H1 (cell line): ENCODE measurements around the gene INPP4A. TPM values are rescaled to one million over a fixed set of nuclear protein-coding genes. Genes with fewer than 3 reads are reported as not detected.

ENCODE experiments used
- CTCF ChIA-PET: fragments of 300-600 bp; sonication (Branson Sonifier 250); formaldehyde crosslinking; loops from one replicate; lab custom pipeline; 2021; ENCODE audit not compliant: partially characterized antibody; lab: Charles Lee
- POLR2A ChIA-PET: fragments of 300-600 bp; sonication (Branson Sonifier 250); formaldehyde crosslinking; loops from one replicate; lab custom pipeline; 2021; ENCODE audit warnings: inconsistent platforms; ENCODE audit not compliant: partially characterized antibody; lab: Charles Lee
- DNase-seq, 2 experiments: peaks; one replicate each; pipeline versions ENCODE4 v3.0.0 to v3.0.0-alpha.2; 2010 to 2022; ENCODE audit warnings: low spot score in 2 of 2, low read depth in 1 of 2, mixed read lengths in 1 of 2
- FAIRE-seq: peaks from 2 replicates; lab custom pipeline; 2011; peaks lifted over from hg19 to GRCh38; lab: Jason Lieb, UNC
- H2AFZ ChIP-seq: 2 replicates; pipeline ENCODE4 v1.8.1; 2012; ENCODE audit warnings: low read length, inconsistent platforms
- H2AK5ac ChIP-seq: 2 replicates; pipeline ENCODE4 v1.6.1; 2013; ENCODE audit warnings: low read depth, low read length
- H2BK120ac ChIP-seq: replicated peaks from 2 replicates; pipeline ENCODE3; 2013; ENCODE audit warnings: low read depth, low read length, inconsistent platforms
- H2BK12ac ChIP-seq: 2 replicates; pipeline ENCODE4 v1.6.1; 2013; ENCODE audit warnings: low read depth, low read length
- H2BK15ac ChIP-seq: 2 replicates; pipeline ENCODE4 v1.6.1; 2013; ENCODE audit warnings: low read length
- H2BK20ac ChIP-seq: 2 replicates; pipeline ENCODE4 v1.6.1; 2013; ENCODE audit warnings: low read length
- H2BK5ac ChIP-seq: 2 replicates; pipeline ENCODE4 v1.6.1; 2013; ENCODE audit warnings: low read depth, low read length
- H3K14ac ChIP-seq: 2 replicates; pipeline ENCODE4 v1.6.1; 2013; ENCODE audit warnings: inconsistent platforms; ENCODE audit not compliant: insufficient read length
- H3K18ac ChIP-seq: 2 replicates; pipeline ENCODE4 v1.6.1; 2013; ENCODE audit warnings: low read length; ENCODE audit errors: extremely low read depth
- H3K23ac ChIP-seq: 2 replicates; pipeline ENCODE4 v1.6.1; 2013; ENCODE audit warnings: inconsistent platforms; ENCODE audit not compliant: insufficient read length
- H3K23me2 ChIP-seq: 2 replicates; pipeline ENCODE4 v1.6.1; 2013; ENCODE audit warnings: low read depth, low read length
- H3K27ac ChIP-seq: 2 replicates; pipeline ENCODE4 v1.6.1; 2011; ENCODE audit warnings: low read depth, low read length, inconsistent platforms
- H3K27me3 ChIP-seq, 4 experiments: replicated peaks in 1 of 4; 1 replicate in 1 of 4; 2 replicates in 3 of 4; pipeline versions ENCODE4 v1.6.1 to v1.8.1; 2011 to 2013; ENCODE audit warnings: low read length in 3 of 4, mild to moderate bottlenecking in 3 of 4, inconsistent platforms in 2 of 4, mixed read lengths in 2 of 4, moderate library complexity in 1 of 4; ENCODE audit not compliant: control insufficient read depth in 3 of 4, insufficient read depth in 3 of 4; ENCODE audit errors: extremely low read depth in 1 of 4
- H3K36me3 ChIP-seq, 4 experiments: 2 replicates each; pipeline versions ENCODE4 v1.6.1 to v1.8.1; 2011 to 2013; ENCODE audit warnings: mild to moderate bottlenecking in 4 of 4, low read length in 3 of 4, moderate library complexity in 2 of 4, control low read depth in 1 of 4, inconsistent platforms in 1 of 4; ENCODE audit not compliant: insufficient read depth in 4 of 4, control insufficient read depth in 2 of 4
- H3K4ac ChIP-seq: replicated peaks from 2 replicates; pipeline ENCODE3; 2013; ENCODE audit warnings: low read length, low read depth, mixed read lengths, inconsistent platforms; ENCODE audit not compliant: insufficient read length
- H3K4me1 ChIP-seq, 4 experiments: replicated peaks in 1 of 4; 1 replicate in 1 of 4; 2 replicates in 3 of 4; pipeline versions ENCODE4 v1.6.1 to v1.8.1; 2011 to 2013; ENCODE audit warnings: low read length in 3 of 4, inconsistent platforms in 2 of 4, mixed read lengths in 1 of 4; ENCODE audit not compliant: insufficient read depth in 4 of 4, control insufficient read depth in 3 of 4
- H3K4me2 ChIP-seq, 2 experiments: 2 replicates each; pipeline versions ENCODE4 v1.6.1 to v1.8.1; 2011 to 2013; ENCODE audit warnings: low read depth in 2 of 2, low read length in 2 of 2, control low read depth in 1 of 2, inconsistent platforms in 1 of 2, mild to moderate bottlenecking in 1 of 2; ENCODE audit not compliant: insufficient read depth in 1 of 2
- H3K4me3 ChIP-seq, 4 experiments: fragments of 200-600, 300-600 bp in 1 of 4; sonication (generic), shearing (Covaris generic), sonication (Bioruptor Twin) in 1 of 4; 2 replicates each; pipeline versions ENCODE4 v1.5.1 to v1.8.1; 2011 to 2016; ENCODE audit warnings: low read length in 4 of 4, low read depth in 3 of 4, control low read depth in 2 of 4, inconsistent platforms in 2 of 4, mild to moderate bottlenecking in 2 of 4, mixed read lengths in 1 of 4, moderate library complexity in 1 of 4; ENCODE audit not compliant: insufficient read depth in 2 of 4; ENCODE audit errors: extremely low read depth in 1 of 4
- H3K56ac ChIP-seq: replicated peaks from 2 replicates; pipeline ENCODE3; 2013; ENCODE audit warnings: low read depth, mild to moderate bottlenecking, mixed read lengths, low read length, inconsistent platforms; ENCODE audit not compliant: insufficient read length
- H3K79me1 ChIP-seq: 2 replicates; pipeline ENCODE4 v1.6.1; 2013; ENCODE audit warnings: low read depth, low read length, control low read depth
- H3K79me2 ChIP-seq, 2 experiments: 2 replicates each; pipeline versions ENCODE4 v1.6.1 to v1.8.1; 2012 to 2013; ENCODE audit warnings: low read length in 2 of 2, mild to moderate bottlenecking in 2 of 2, inconsistent platforms in 1 of 2; ENCODE audit not compliant: insufficient read depth in 2 of 2, control insufficient read depth in 1 of 2
- H3K9ac ChIP-seq, 4 experiments: replicated peaks in 1 of 4; 1 replicate in 1 of 4; 2 replicates in 3 of 4; pipeline versions ENCODE4 v1.6.1 to v1.8.1; 2011 to 2013; ENCODE audit warnings: low read depth in 3 of 4, low read length in 3 of 4, control low read depth in 2 of 4, mild to moderate bottlenecking in 2 of 4, moderate library complexity in 2 of 4, inconsistent platforms in 1 of 4; ENCODE audit errors: extremely low read depth in 1 of 4
- H3K9me3 ChIP-seq, 2 experiments: 2 replicates each; pipeline versions ENCODE4 v1.6.1 to v1.8.1; 2012 to 2013; ENCODE audit warnings: mild to moderate bottlenecking in 2 of 2, moderate library complexity in 2 of 2, control low read depth in 1 of 2, inconsistent platforms in 1 of 2, low read depth in 1 of 2, low read length in 1 of 2, mixed read lengths in 1 of 2; ENCODE audit not compliant: insufficient read depth in 2 of 2
- H4K20me1 ChIP-seq, 2 experiments: replicated peaks in 1 of 2; 2 replicates each; pipeline versions ENCODE3 to v1.8.1; 2011 to 2013; ENCODE audit warnings: inconsistent platforms in 2 of 2, low read length in 2 of 2, mild to moderate bottlenecking in 1 of 2; ENCODE audit not compliant: insufficient read depth in 2 of 2, control insufficient read depth in 1 of 2
- H4K5ac ChIP-seq: 2 replicates; pipeline ENCODE4 v1.6.1; 2013; ENCODE audit warnings: low read length, low read depth, mixed read lengths, inconsistent platforms; ENCODE audit not compliant: insufficient read length
- H4K8ac ChIP-seq: 2 replicates; pipeline ENCODE4 v1.8.0; 2013; ENCODE audit warnings: mild to moderate bottlenecking, moderate library complexity, low read length, inconsistent platforms; ENCODE audit not compliant: insufficient read depth; ENCODE audit errors: extremely low read depth
- H4K91ac ChIP-seq: replicated peaks from 2 replicates; pipeline ENCODE3; 2013; ENCODE audit warnings: low read length, mixed read lengths, inconsistent platforms; ENCODE audit not compliant: insufficient read length
- BCL11A ChIP-seq, 2 experiments: IDR thresholded peaks; one replicate each; pipeline ENCODE4 v1.6.1; 2011; ENCODE audit warnings: low read depth in 2 of 2, low read length in 2 of 2, mild to moderate bottlenecking in 2 of 2
- BRCA1 ChIP-seq: IDR thresholded peaks from 2 replicates; pipeline ENCODE4 v1.6.1; 2012; ENCODE audit warnings: low read depth, low read length, improper control_type of control experiment
- CHD1 ChIP-seq: IDR thresholded peaks from 2 replicates; pipeline ENCODE4 v1.6.1; 2012; ENCODE audit warnings: low read depth, low read length, improper control_type of control experiment
- CHD2 ChIP-seq: IDR thresholded peaks from 2 replicates; pipeline ENCODE4 v1.6.1; 2012; ENCODE audit warnings: low read length, improper control_type of control experiment
- GTF2F1 ChIP-seq: IDR thresholded peaks from 2 replicates; pipeline ENCODE4 v1.6.1; 2012; ENCODE audit warnings: low read depth, low read length, improper control_type of control experiment, borderline replicate concordance
- HDAC6 ChIP-seq: IDR thresholded peaks from one replicate; pipeline ENCODE4 v1.7.1; 2012; ENCODE audit warnings: low read depth, mild to moderate bottlenecking, inconsistent platforms, low read length, moderate library complexity
- JUN ChIP-seq: IDR thresholded peaks from 2 replicates; pipeline ENCODE4 v1.6.1; 2011; ENCODE audit warnings: low read depth, mild to moderate bottlenecking, improper control_type of control experiment, low read length
- MAFK ChIP-seq: IDR thresholded peaks from 2 replicates; pipeline ENCODE4 v1.6.1; 2012; ENCODE audit warnings: low read depth, mild to moderate bottlenecking, improper control_type of control experiment, low read length
- RNF2 ChIP-seq: fragments of 200-900, 300-1000 bp; sonication (generic); IDR thresholded peaks from 2 replicates; pipeline ENCODE4 v1.7.1; 2016; ENCODE audit warnings: borderline replicate concordance, low read depth, mild to moderate bottlenecking, antibody characterized with exemption, low read length; ENCODE audit not compliant: poor library complexity, severe bottlenecking; ENCODE audit errors: missing control alignments
- SIX5 ChIP-seq: IDR thresholded peaks from 2 replicates; pipeline ENCODE4 v1.6.1; 2011; ENCODE audit warnings: mild to moderate bottlenecking, low read depth, low read length
- SP2 ChIP-seq: IDR thresholded peaks from 2 replicates; pipeline ENCODE4 v1.6.1; 2012; ENCODE audit warnings: mild to moderate bottlenecking, low read length, inconsistent platforms
- SUZ12 ChIP-seq: fragments of 200-600 bp; sonication (generic); IDR thresholded peaks from 2 replicates; pipeline ENCODE4 v1.6.1; 2012; ENCODE audit warnings: mild to moderate bottlenecking, inconsistent platforms, low read length, moderate library complexity, mixed read lengths
- TCF12 ChIP-seq: IDR thresholded peaks from 2 replicates; pipeline ENCODE4 v1.6.1; 2011; ENCODE audit warnings: low read depth, mild to moderate bottlenecking, low read length
- USF2 ChIP-seq: IDR thresholded peaks from 2 replicates; pipeline ENCODE4 v1.6.1; 2011; ENCODE audit warnings: low read length, improper control_type of control experiment
- polyA plus RNA-seq, 7 experiments: library from polyadenylated mRNA; depleted of rRNA in 3 of 7; stranded (reverse) in 5 of 7; unstranded in 2 of 7; fragments of >200 nt in 5 of 7; fragments of 200-250 nt in 2 of 7; gene quantifications; 1 replicate in 5 of 7; 2 replicates in 1 of 7; 4 replicates in 1 of 7; pipeline versions ENCODE4 v1.2.1 to v1.2.3, GENCODE V29; 2011 to 2013; ENCODE audit warnings: missing spikeins in 2 of 7, mixed read lengths in 2 of 7
- total RNA-seq: library from RNA; stranded (reverse); fragmentation: NEBNext Ultra II Directional; extraction: Animal tissue kit (Norgen Biotek cat#: 25700); gene quantifications from 2 replicates; pipeline ENCODE4 v1.2.1, GENCODE V29; 2021

The INPP4A gene
- total and polyA plus RNA-seq, 2 of the 8 experiments (the other 6 are each of a cell fraction or from before 2014, with no cell fraction given): 25.6 to 34.3 TPM

- Histone ChIP-seq H3K4ac (no peak overlapping the region), H3K27me3 (no peaks in the 10 kb centered on the region), H3K79me2 (no peaks in the 10 kb centered on the region), H3K23ac (no peak overlapping the region), H3K9me3 (no peaks in the 10 kb centered on the region), H3K4me1 (no peaks in the 10 kb centered on the region), H3K79me1 (no peaks in the 10 kb centered on the region), H2BK20ac (no peak overlapping the region), H3K9ac (no peak overlapping the region), H3K23me2 (no peaks in the 10 kb centered on the region), H3K4me2 (no peak overlapping the region), H3K36me3 (peaks cover 0 to 6% (median under 1%) of the 10 kb centered on the region in 4 experiments; a peak in 2 of 8 replicates), H2BK5ac (no peak overlapping the region), H4K5ac (no peak overlapping the region), H2BK15ac (no peak overlapping the region), H4K8ac (no peak overlapping the region), H4K20me1 (no peaks in the 10 kb centered on the region), H2AFZ (no peak overlapping the region), H2BK120ac (no peak overlapping the region), H3K18ac (no peak overlapping the region), H3K56ac (no peak overlapping the region), H2AK5ac (no peak overlapping the region), H3K27ac (no peak overlapping the region), H3K14ac (no peak overlapping the region), H3K4me3 (no peak overlapping the region), H4K91ac (no peak overlapping the region), H2BK12ac (no peak overlapping the region)
- no peak for TF ChIP-seq JUN
- TF ChIP-seq CHD2: no peak
- TF ChIP-seq CHD1: no peak
- TF ChIP-seq BRCA1: no peak
- TF ChIP-seq RNF2: no peak
- TF ChIP-seq USF2: no peak
- TF ChIP-seq SUZ12: no peak
- TF ChIP-seq SIX5: no peak
- TF ChIP-seq BCL11A (IDR thresholded peaks at IDR 0.05; ENCODE audit: low read depth in 2 of 2, low read length in 2 of 2): no peak
- TF ChIP-seq GTF2F1: no peak
- no peak for TF ChIP-seq SP2
- TF ChIP-seq TCF12: no peak
- no peak for TF ChIP-seq HDAC6
- TF ChIP-seq MAFK: no peak
- ChIA-PET POLR2A (no interaction called here), CTCF (interaction anchor here (1.2 kb wide), 1 partner anchor 9 kb away, joined by 3 read pairs; no protein-coding TSS in a partner anchor)
- no peak for DNase-seq
- FAIRE-seq: no peak
Observed at GRCh38 chr2:98528349-98528748, 83.7 kb downstream of the INPP4A start.
